SK-N-SH (cell line): ENCODE data around the gene WWTR1.

Experiments used
- EP300 ChIP-seq, 2 experiments: IDR thresholded peaks; 2 replicates each; pipeline versions ENCODE4 v1.4.0 to v1.6.1; 2012; ENCODE audit warnings: borderline replicate concordance in 1 of 2, low read depth in 1 of 2, low read length in 1 of 2
- IRF3 ChIP-seq: fragments of 150-350 bp; IDR thresholded peaks from 2 replicates; pipeline ENCODE4 v1.6.1; 2016; ENCODE audit warnings: mild to moderate bottlenecking, low read depth, low read length
- JUND ChIP-seq: IDR thresholded peaks from 2 replicates; pipeline ENCODE4 v1.4.0; 2012
- MAX ChIP-seq: IDR thresholded peaks from 2 replicates; pipeline ENCODE4 v1.4.0; 2012; ENCODE audit warnings: low read depth
- NFIC ChIP-seq: IDR thresholded peaks from 2 replicates; pipeline ENCODE4 v1.4.0; 2012; ENCODE audit warnings: borderline replicate concordance
- POLR2AphosphoS5 ChIP-seq: IDR thresholded peaks from 2 replicates; pipeline ENCODE4 v1.6.1; 2012; ENCODE audit warnings: low read depth, low read length
- RAD21 ChIP-seq: IDR thresholded peaks from 2 replicates; pipeline ENCODE4 v1.6.1; 2012; ENCODE audit warnings: mild to moderate bottlenecking, low read length
- SMC3 ChIP-seq: IDR thresholded peaks from 2 replicates; pipeline ENCODE4 v1.6.1; 2012; ENCODE audit warnings: low read depth, low read length, improper control_type of control experiment
- TCF12 ChIP-seq: IDR thresholded peaks from 2 replicates; pipeline ENCODE4 v1.4.0; 2012
- TF ChIP-seq, protein P1 (sequence below): fragments of 200-600 bp; sonication (generic); IDR thresholded peaks from 2 replicates; pipeline ENCODE4 v1.6.1; 2017; ENCODE audit warnings: antibody characterized with exemption, mild to moderate bottlenecking, moderate library complexity

DNA sequence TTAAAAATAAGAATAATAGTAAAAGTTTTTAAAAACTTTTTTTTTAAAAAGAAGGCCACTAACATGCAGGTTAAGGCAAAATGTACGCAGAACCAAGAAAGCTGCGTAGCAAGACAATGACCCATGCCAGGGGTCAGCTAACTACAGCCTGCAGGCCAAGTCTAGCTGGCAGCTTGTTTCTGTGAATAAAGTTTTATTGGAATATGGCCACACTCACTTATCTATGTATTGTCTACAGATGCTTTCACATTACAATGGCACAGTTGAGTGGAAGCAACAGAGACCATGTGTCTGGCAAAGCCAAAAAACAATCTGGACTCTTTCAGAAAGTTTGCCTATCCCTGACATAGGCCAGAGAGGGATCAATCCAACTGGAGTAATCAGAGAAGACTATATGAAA, 46.7 kb downstream of the WWTR1 start:
- TF ChIP-seq, protein P1, sequence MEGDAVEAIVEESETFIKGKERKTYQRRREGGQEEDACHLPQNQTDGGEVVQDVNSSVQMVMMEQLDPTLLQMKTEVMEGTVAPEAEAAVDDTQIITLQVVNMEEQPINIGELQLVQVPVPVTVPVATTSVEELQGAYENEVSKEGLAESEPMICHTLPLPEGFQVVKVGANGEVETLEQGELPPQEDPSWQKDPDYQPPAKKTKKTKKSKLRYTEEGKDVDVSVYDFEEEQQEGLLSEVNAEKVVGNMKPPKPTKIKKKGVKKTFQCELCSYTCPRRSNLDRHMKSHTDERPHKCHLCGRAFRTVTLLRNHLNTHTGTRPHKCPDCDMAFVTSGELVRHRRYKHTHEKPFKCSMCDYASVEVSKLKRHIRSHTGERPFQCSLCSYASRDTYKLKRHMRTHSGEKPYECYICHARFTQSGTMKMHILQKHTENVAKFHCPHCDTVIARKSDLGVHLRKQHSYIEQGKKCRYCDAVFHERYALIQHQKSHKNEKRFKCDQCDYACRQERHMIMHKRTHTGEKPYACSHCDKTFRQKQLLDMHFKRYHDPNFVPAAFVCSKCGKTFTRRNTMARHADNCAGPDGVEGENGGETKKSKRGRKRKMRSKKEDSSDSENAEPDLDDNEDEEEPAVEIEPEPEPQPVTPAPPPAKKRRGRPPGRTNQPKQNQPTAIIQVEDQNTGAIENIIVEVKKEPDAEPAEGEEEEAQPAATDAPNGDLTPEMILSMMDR, result no peak
- no peak for TF ChIP-seq TCF12
- no peak for TF ChIP-seq RAD21
- TF ChIP-seq IRF3, result no peak
- no peak for TF ChIP-seq JUND
- no peak for TF ChIP-seq POLR2AphosphoS5
- TF ChIP-seq MAX, result no peak
- no peak for TF ChIP-seq SMC3
- TF ChIP-seq NFIC, result no peak
- no peak for TF ChIP-seq EP300 (IDR thresholded peaks at IDR 0.05; ENCODE audit: borderline replicate concordance in 1 of 2, low read depth in 1 of 2, low read length in 1 of 2)
